ENCODE data around the gene PHKA2.

The PHKA2 gene

GRCh38 chrX:18933617-18934016 is 50.3 kb downstream of the PHKA2 start:
- no peak for DNase-seq (ENCODE audit: low spot score)

GRCh38 chrX:18931972-18932371 is 51.9 kb downstream of the PHKA2 start:
- DNase-seq (ENCODE audit: low spot score), result peak; percentile 3

DNA sequence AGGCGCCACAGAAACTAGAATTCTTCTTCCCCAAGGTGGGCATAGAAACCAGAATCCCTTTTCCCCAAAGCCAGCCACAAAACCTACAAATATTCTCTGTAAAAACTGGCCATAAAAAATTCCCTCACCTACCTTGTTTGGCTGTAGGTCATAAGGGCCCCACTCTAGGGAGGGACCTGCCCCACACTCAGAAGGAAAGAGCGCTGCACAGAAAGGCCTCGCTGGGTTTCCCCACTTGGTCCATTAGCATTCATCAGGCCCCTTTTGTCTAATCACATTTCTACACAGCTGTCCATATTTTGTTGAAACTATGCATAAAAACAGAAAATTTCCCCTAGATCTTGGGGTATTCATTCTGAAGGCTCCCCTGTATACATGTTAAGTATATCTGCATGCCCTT is 54.1 kb downstream of the PHKA2 start:
- no peak for DNase-seq (ENCODE audit: low spot score)

DNA sequence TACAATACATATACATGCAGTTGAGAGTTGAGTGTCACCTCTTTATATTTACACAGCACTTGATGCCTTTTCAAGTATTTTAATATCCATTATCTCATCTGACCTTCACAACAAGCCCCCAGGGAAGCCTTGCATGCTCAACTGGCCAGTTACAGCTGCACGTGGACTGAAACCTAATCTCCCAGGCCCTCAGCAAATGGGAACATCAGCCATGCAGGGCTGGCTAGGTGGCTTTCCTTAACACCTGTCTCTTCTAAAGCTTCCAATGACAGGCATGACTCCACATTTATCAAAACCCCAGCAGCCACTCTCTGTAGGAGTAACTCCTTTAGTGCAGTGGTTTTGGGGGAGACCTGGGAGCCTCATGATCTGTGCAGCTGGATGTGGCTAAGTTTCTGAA is 56.4 kb downstream of the PHKA2 start:
- DNase-seq (ENCODE audit: low spot score), result no peak

GRCh38 chrX:18924507-18925088 is 59.3 kb downstream of the PHKA2 start:
- DNase-seq (ENCODE audit: low spot score), result no peak

DNA sequence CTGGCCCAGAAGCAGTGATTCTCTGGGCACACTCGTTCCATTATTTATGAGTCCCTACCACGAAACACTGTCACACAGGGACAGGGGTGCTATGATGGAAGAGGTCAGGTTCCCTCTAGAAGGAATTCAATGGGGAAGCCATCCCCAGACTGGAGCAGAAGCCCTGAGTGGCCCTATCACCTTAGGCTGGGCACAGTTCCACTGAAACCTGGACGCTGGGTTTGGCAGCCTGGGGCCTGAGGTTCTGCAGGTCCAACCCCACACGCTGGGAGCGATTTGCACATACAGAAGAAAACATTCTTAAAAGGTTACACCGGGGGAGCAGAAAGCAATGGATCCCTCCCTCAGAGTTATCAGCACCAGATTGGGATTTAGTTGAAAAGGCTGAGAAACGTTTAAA is 63.3 kb downstream of the PHKA2 start:
- DNase-seq (ENCODE audit: low spot score), result no peak

DNA sequence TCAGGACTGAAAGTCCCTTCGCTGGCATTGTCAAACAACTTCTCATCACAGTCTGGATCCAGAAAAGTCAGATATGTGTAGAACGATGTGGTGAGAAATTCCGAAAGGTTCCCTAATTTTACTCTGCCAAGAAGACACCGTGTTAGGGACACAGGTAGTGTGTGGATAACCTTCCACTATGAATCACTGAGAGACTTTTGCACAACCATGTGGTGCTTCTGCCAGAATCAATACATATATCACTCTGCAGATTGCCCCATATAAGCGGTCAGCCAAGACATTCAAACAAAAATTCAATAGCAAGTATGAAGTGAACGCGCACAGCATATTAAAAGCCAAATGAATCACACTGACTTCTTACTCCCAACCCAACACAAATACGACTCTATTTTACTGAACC is 63.8 kb downstream of the PHKA2 start:
- DNase-seq (ENCODE audit: low spot score), result no peak

- no peak for DNase-seq (ENCODE audit: low spot score)
Measured at GRCh38 chrX:18917831-18918230, 66.1 kb downstream of the PHKA2 start.

GRCh38 chrX:18906286-18906685 is 77.6 kb downstream of the PHKA2 start:
- no peak for DNase-seq (ENCODE audit: low spot score)

DNA sequence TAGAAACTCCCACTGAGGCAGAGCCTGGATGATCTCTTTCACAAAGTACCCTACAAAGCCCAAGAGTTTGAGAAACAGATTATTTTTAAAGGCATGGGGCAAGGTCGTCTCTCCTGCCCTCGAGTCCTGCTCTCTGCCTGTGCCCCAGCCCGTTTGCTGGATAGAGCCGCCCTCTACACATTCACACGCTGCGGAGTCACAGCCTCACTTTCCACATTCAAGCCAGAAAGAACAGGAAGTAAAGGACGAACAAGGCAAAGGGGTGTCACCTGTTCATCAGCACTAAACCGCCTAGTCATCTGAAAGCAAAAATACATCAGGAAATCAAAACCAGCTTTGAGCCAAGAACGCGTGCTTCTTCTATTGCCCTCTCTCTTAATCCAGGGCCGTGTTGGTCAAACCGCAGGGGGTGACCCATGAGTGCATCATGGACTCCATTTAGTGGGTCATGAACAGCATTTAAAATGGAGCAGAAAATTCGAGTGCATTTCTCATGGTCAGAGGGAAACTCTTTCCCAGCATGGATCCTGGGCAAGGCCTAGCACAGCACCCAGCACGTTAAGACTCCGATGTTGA is 83.4 kb downstream of the PHKA2 start:
- no peak for DNase-seq (ENCODE audit: low spot score)

DNA sequence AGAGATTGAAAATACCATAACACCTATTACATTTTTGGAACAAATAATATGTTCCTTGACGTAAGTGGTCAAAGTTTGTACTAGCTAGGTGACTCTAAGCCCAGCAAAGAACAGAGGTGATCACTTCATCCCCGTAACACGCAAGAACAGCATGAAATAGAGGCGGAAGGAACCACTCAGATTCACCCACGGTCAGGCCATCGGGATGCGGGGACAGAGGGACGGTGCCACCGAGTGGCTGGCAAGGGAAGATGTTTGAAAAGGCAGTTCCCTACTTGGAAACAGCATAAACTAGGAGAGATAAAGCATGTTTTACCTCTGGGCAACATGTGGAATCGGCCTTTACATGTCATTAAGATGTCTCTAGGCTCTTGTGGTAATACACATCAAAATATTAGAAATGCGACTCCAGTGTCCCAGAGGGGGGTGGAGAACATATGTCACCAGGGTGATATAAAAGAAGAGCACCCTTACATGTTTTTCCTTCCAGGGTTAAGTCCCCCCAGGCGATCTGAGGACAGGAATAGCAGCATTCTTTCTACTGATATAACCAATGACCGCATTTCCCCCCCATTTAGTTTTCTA is 84.0 kb downstream of the PHKA2 start:
- DNase-seq (ENCODE audit: low spot score), result peak; percentile 14

- no peak for DNase-seq (ENCODE audit: low spot score)
Measured at GRCh38 chrX:18898492-18898891, 85.4 kb downstream of the PHKA2 start.

GRCh38 chrX:18898091-18898490 is 85.8 kb downstream of the PHKA2 start:
- no peak for DNase-seq (ENCODE audit: low spot score)

DNA sequence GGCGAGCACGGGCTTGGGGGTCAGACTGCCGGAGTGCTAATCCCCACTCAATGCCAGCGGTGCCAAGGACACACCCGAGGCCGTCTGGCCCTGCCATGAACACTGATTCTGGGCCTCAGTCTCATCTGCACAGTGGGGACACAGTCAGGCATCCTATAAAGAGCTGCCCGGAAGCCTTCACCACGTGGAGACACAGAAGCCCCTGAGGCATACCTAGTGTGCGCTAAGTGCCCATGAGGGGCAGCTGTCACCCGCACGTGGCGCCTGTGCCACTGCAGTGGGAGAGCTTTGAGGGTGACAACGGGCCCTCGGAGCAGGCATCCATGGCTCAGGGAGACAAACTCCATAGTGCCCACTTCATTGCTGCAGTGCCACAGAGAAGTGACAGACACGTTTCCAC is 86.3 kb downstream of the PHKA2 start:
- DNase-seq (ENCODE audit: low spot score), result no peak

GRCh38 chrX:18896680-18897544 is 87.0 kb downstream of the PHKA2 start:
- no peak for DNase-seq (ENCODE audit: low spot score)

GRCh38 chrX:18895189-18895951 is 88.5 kb downstream of the PHKA2 start:
- no peak for DNase-seq (ENCODE audit: low spot score)

DNA sequence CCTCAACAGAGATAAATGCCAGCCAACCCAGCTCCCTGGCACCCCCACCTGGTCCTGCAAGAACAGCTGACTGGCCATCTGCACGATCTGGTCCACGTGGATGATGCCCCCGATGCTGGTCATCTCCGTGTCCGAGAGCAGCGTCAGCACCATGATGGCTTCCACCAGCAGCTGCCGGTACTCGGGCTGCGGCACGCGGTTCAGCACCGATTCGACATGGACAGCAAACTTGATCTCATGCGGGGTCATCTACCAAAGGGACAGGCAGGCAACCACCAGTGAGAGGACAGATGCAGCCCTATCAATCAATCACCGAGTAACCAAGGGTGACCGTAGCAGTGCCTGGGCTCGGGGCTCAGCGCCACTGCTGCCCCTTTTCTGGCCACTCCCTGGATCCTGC is 89.8 kb downstream of the PHKA2 start:
- DNase-seq (ENCODE audit: low spot score), result no peak

- no peak for DNase-seq (ENCODE audit: low spot score)
Measured at GRCh38 chrX:18893536-18893935, 90.4 kb downstream of the PHKA2 start.

GRCh38 chrX:18892899-18893298 is 91.0 kb downstream of the PHKA2 start:
- DNase-seq (ENCODE audit: low spot score), result no peak

DNA sequence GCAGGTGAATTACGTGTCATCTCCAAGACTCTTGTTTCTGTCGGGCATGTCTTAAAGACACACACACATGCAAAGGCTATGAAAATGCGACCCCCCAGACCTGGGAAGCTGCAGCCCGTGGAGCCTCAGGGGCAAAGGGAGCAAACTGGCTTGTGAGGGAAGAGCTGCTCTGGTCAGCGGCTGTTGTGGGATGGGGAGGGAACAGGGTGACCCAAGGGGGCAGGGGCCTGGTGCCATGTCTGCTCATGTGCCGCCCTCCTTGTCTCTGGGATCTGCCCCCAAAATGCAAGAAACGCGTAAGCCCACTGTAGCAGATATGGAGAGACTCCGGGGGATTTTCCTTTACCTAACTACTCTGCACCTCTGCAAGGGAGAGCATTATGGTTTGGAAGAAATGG is 92.4 kb downstream of the PHKA2 start:
- no peak for DNase-seq (ENCODE audit: low spot score)

- DNase-seq (ENCODE audit: low spot score), result no peak
Measured at GRCh38 chrX:18890724-18891547, 93.0 kb downstream of the PHKA2 start.

DNA sequence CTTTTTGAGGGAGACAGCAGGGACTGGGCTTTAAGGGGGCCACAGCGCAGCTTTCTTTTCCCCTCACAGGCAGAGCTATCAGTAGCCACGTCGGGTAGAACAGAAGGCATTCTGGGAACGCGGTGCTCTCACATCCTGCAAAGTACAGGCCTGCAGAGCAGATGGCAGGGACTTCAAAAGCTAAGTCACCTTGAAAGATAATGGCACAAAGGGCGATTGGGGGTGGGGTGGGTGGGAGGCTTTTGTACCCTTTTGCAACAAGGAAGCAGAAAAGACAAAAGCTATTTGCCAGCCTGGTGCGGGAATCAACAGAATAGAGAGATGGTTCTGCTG is 93.9 kb downstream of the PHKA2 start:
- DNase-seq (ENCODE audit: low spot score), result no peak

Measured in RKO (cell line).